ENCODE measurements around the gene SLC7A7.
"Not testable (repeated sequence)": the region's sequence is repeated elsewhere in the genome, so short reads cannot be mapped to it uniquely, and the experiment has no call there.

DNA sequence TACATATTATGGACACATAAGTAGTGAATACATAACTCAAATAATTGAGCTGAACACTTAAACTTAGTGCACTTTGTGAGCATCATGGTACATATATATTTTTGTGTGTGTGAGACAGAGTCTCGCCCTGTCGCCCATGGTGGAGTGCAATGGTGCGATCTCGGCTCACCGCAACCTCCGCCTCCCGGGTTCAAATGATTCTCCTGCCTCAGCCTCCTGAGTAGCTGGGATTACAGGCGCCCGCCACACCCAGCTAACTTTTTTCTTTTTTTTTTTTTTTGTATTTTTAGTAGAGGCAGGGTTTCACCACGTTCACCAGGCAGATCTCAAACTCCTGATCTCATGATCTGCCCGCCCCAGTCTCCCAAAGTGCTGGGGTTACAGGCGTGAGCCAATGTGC is 36.9 kb upstream of the SLC7A7 start:
- TF ChIP-seq EZH2phosphoT487 (IDR thresholded peaks at IDR 0.05; ENCODE audit: insufficient read depth, low read depth); EZH2 (IDR thresholded peaks at IDR 0.05; ENCODE audit: insufficient read depth, poor library complexity, severe bottlenecking): not testable (repeated sequence)

Measured in GM23248 (cell line).